ENCODE results near the gene C1QTNF2.

DNA sequence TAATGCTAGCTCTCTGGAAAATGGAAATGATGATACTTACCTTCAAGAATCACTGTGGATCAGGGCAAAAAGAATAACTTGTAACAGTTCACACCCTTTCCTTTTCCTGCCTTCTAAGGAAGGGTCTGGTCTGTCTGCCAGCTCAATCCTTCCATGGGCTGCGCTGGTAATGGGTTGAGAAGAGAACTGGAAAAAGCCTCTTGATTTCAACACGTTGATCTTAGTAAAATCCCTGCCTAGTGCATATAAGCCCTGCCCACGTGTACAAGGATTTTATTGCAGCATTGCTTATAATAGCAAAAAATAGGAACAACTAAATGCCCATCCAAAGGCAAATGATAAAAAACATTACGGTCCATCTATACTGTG lies 20.5 kb downstream of the C1QTNF2 start:
- TF ChIP-seq POLR2AphosphoS5 (IDR thresholded peaks at IDR 0.05) = no peak
- TF ChIP-seq POLR2A (IDR thresholded peaks at IDR 0.05; ENCODE audit: low read depth) = no peak
- TF ChIP-seq, protein P1, sequence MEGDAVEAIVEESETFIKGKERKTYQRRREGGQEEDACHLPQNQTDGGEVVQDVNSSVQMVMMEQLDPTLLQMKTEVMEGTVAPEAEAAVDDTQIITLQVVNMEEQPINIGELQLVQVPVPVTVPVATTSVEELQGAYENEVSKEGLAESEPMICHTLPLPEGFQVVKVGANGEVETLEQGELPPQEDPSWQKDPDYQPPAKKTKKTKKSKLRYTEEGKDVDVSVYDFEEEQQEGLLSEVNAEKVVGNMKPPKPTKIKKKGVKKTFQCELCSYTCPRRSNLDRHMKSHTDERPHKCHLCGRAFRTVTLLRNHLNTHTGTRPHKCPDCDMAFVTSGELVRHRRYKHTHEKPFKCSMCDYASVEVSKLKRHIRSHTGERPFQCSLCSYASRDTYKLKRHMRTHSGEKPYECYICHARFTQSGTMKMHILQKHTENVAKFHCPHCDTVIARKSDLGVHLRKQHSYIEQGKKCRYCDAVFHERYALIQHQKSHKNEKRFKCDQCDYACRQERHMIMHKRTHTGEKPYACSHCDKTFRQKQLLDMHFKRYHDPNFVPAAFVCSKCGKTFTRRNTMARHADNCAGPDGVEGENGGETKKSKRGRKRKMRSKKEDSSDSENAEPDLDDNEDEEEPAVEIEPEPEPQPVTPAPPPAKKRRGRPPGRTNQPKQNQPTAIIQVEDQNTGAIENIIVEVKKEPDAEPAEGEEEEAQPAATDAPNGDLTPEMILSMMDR (IDR thresholded peaks at IDR 0.05) = no peak

Measured in esophagus muscularis mucosa (tissue), 3 donors.